HepG2 (cell line): Measurements from ENCODE around the gene PIGX. TPM values are rescaled to one million over a fixed set of nuclear protein-coding genes. Genes with fewer than 3 reads are reported as not detected.

ENCODE experiments used
- AFF4 ChIP-seq: sonication (generic); formaldehyde crosslinking; IDR thresholded peaks from 2 replicates; pipeline ENCODE4 v1.4.0; 2020; ENCODE audit warnings: missing genetic modification reagents
- ARID4A ChIP-seq: sonication (generic); formaldehyde crosslinking; IDR thresholded peaks from 2 replicates; pipeline ENCODE4 v1.5.0; 2020; ENCODE audit warnings: mild to moderate bottlenecking, missing genetic modification reagents, borderline replicate concordance
- CHD4 ChIP-seq: fragments of 200-600 bp; sonication (generic); IDR thresholded peaks from 2 replicates; pipeline ENCODE4 v1.7.0; 2017; ENCODE audit warnings: mild to moderate bottlenecking, low read length, borderline replicate concordance
- EEA1 ChIP-seq: sonication (generic); formaldehyde crosslinking; IDR thresholded peaks from 2 replicates; pipeline ENCODE4 v1.5.1; 2020; ENCODE audit warnings: mild to moderate bottlenecking, missing genetic modification reagents, borderline replicate concordance
- ETV6 ChIP-seq: sonication (generic); formaldehyde crosslinking; conservative IDR thresholded peaks from 2 replicates; pipeline ENCODE4 v1.4.0; 2020; ENCODE audit warnings: missing genetic modification reagents
- HMG20A ChIP-seq: IDR thresholded peaks from 2 replicates; pipeline ENCODE4 v1.6.1; 2016; ENCODE audit warnings: borderline replicate concordance
- IKZF1 ChIP-seq: fragments of 450-650 bp; IDR thresholded peaks from 2 replicates; pipeline ENCODE4 v1.7.1; 2016
- JUN ChIP-seq: sonication (generic); formaldehyde crosslinking; IDR thresholded peaks from 2 replicates; pipeline ENCODE4 v1.4.0; 2020; ENCODE audit warnings: mild to moderate bottlenecking, missing genetic modification reagents
- MBNL3 ChIP-seq: fragments of 250-450 bp; sonication (Bioruptor Pico); conservative IDR thresholded peaks from 2 replicates; pipeline ENCODE4 v1.8.0; 2022; ENCODE audit warnings: mild to moderate bottlenecking, inconsistent platforms
- MXD4 ChIP-seq: IDR thresholded peaks from 2 replicates; pipeline ENCODE4 v1.6.1; 2016; ENCODE audit warnings: mild to moderate bottlenecking, missing biosample characterization, missing genetic modification reagents
- PCBP2 ChIP-seq: fragments of 200-400 bp; formaldehyde crosslinking; optimal IDR thresholded peaks from 2 replicates; pipeline ENCODE3; 2018; ENCODE audit warnings: low read length, low read depth; ENCODE audit not compliant: poor library complexity, severe bottlenecking
- RFXANK ChIP-seq: IDR thresholded peaks from 2 replicates; pipeline ENCODE4 v1.6.1; 2016
- SATB2 ChIP-seq: sonication (generic); formaldehyde crosslinking; IDR thresholded peaks from 2 replicates; pipeline ENCODE4 v1.5.0; 2020; ENCODE audit warnings: missing genetic modification reagents
- SMARCC2 ChIP-seq: fragments of 450-650 bp; IDR thresholded peaks from 2 replicates; pipeline ENCODE4 v1.6.1; 2017; ENCODE audit warnings: antibody characterized with exemption, mild to moderate bottlenecking
- SNAPC4 ChIP-seq: sonication (generic); formaldehyde crosslinking; IDR thresholded peaks from 2 replicates; pipeline ENCODE4 v1.4.0; 2020; ENCODE audit warnings: mild to moderate bottlenecking, missing genetic modification reagents
- ZNF282 ChIP-seq: fragments of 450-650 bp; IDR thresholded peaks from 2 replicates; pipeline ENCODE4 v1.6.1; 2018; ENCODE audit not compliant: partially characterized antibody
- ZNF782 ChIP-seq: sonication (generic); formaldehyde crosslinking; IDR thresholded peaks from 2 replicates; pipeline ENCODE4 v1.4.0; 2020; ENCODE audit warnings: missing genetic modification reagents, mild to moderate bottlenecking, borderline replicate concordance
- ZSCAN20 ChIP-seq: sonication (generic); formaldehyde crosslinking; IDR thresholded peaks from 2 replicates; pipeline ENCODE4 v1.4.0; 2020; ENCODE audit warnings: missing genetic modification reagents, mild to moderate bottlenecking, borderline replicate concordance
- polyA plus RNA-seq, 8 experiments: library from polyadenylated mRNA; depleted of rRNA in 3 of 8; stranded (reverse) in 7 of 8; unstranded in 1 of 8; fragments of >200 nt; fragmentation: Illumina TruSeq in 4 of 8; extraction: Trizol in 4 of 8; gene quantifications; 2 replicates each; pipeline versions ENCODE4 v1.2.1 to v1.2.3, GENCODE V29; 2011 to 2016; ENCODE audit warnings: low read depth in 4 of 8, missing spikeins in 1 of 8, mixed read lengths in 1 of 8; ENCODE audit not compliant: insufficient read depth in 1 of 8
- total RNA-seq, 5 experiments: library from RNA; depleted of rRNA; stranded (reverse); fragments of >200 nt; fragmentation: Illumina TruSeq; extraction: Trizol; gene quantifications; 2 replicates each; pipeline ENCODE4 v1.2.3, GENCODE V29; 2016; ENCODE audit warnings: low read depth in 1 of 5

PIGX gene
- total and polyA plus RNA-seq, 2 of the 13 experiments (the other 11 are each of a cell fraction or from before 2014, with no cell fraction given) = 13.2 to 21.3 TPM

- TF ChIP-seq ARID4A (CRISPR knock-in tag) = peak; percentile 52
- TF ChIP-seq PCBP2 = no peak
- TF ChIP-seq SNAPC4 = no peak
- TF ChIP-seq AFF4 (CRISPR knock-in tag) = no peak
- peak; percentile 50; the same call in 1 of the 2 replicates for TF ChIP-seq MXD4
- TF ChIP-seq SATB2 (CRISPR knock-in tag) = no peak
- no peak for TF ChIP-seq SMARCC2
- TF ChIP-seq RFXANK (CRISPR knock-in tag) = no peak
- TF ChIP-seq ZSCAN20 (CRISPR knock-in tag) = no peak; the same call in 1 of the 2 replicates
- TF ChIP-seq HMG20A (CRISPR knock-in tag) = no peak
- no peak for TF ChIP-seq EEA1 (CRISPR knock-in tag)
- no peak for TF ChIP-seq MBNL3 (CRISPR knock-in tag)
- no peak for TF ChIP-seq JUN (CRISPR knock-in tag)
- TF ChIP-seq ETV6 = 0 out of 2 replicates have a peak, but pooled peaks have one; percentile 49
- no peak for TF ChIP-seq CHD4
- TF ChIP-seq IKZF1 = no peak
- no peak for TF ChIP-seq ZNF282
- no peak for TF ChIP-seq ZNF782
Measured at GRCh38 chr3:196711838-196712513, at the start of gene PIGX, which contains the start of gene CEP19 (continued).
